ENCODE results near the gene ATP6AP1.

DNA sequence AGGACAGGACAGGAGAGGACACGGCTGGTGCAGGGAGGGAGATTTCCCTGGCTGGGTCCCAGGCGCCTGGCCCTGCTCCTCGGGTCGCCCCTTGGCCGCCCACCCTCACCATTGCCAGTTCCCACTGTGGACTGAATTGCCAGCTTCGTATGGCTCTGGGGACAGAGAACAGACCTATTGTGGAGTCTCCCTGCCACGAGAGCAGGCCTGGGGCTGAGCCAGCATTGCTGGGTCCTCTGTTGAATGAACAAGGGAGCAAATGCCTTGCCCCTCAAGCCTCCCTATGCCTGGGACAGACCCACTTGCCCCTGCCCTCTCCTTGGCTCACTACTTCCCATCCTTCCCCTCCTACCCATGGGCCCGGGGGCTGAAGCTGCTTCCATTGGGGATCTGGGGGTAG is 33.9 kb downstream of the ATP6AP1 start:
- no peak for TF ChIP-seq POLR2A (IDR thresholded peaks at IDR 0.05)
- TF ChIP-seq, protein P1, sequence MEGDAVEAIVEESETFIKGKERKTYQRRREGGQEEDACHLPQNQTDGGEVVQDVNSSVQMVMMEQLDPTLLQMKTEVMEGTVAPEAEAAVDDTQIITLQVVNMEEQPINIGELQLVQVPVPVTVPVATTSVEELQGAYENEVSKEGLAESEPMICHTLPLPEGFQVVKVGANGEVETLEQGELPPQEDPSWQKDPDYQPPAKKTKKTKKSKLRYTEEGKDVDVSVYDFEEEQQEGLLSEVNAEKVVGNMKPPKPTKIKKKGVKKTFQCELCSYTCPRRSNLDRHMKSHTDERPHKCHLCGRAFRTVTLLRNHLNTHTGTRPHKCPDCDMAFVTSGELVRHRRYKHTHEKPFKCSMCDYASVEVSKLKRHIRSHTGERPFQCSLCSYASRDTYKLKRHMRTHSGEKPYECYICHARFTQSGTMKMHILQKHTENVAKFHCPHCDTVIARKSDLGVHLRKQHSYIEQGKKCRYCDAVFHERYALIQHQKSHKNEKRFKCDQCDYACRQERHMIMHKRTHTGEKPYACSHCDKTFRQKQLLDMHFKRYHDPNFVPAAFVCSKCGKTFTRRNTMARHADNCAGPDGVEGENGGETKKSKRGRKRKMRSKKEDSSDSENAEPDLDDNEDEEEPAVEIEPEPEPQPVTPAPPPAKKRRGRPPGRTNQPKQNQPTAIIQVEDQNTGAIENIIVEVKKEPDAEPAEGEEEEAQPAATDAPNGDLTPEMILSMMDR (IDR thresholded peaks at IDR 0.05 in 8 of 11, conservative IDR thresholded peaks at IDR 0.05 in 3 of 11) = no peak
- no peak for TF ChIP-seq POLR2AphosphoS5 (IDR thresholded peaks at IDR 0.05)
